H1 (cell line): Measurements from ENCODE around the gene ABHD12. TPM values are rescaled to one million over a fixed set of nuclear protein-coding genes. Genes with fewer than 3 reads are reported as not detected.

Source experiments
- CTCF ChIA-PET: fragments of 300-600 bp; sonication (Branson Sonifier 250); formaldehyde crosslinking; loops from one replicate; lab custom pipeline; 2021; ENCODE audit not compliant: partially characterized antibody; lab: Charles Lee
- POLR2A ChIA-PET: fragments of 300-600 bp; sonication (Branson Sonifier 250); formaldehyde crosslinking; loops from one replicate; lab custom pipeline; 2021; ENCODE audit warnings: inconsistent platforms; ENCODE audit not compliant: partially characterized antibody; lab: Charles Lee
- DNase-seq, 2 experiments: peaks; one replicate each; pipeline versions ENCODE4 v3.0.0 to v3.0.0-alpha.2; 2010 to 2022; ENCODE audit warnings: low spot score in 2 of 2, low read depth in 1 of 2, mixed read lengths in 1 of 2
- FAIRE-seq: peaks from 2 replicates; lab custom pipeline; 2011; peaks lifted over from hg19 to GRCh38; lab: Jason Lieb, UNC
- H2AFZ ChIP-seq: 2 replicates; pipeline ENCODE4 v1.8.1; 2012; ENCODE audit warnings: low read length, inconsistent platforms
- H2AK5ac ChIP-seq: 2 replicates; pipeline ENCODE4 v1.6.1; 2013; ENCODE audit warnings: low read depth, low read length
- H2BK120ac ChIP-seq: replicated peaks from 2 replicates; pipeline ENCODE3; 2013; ENCODE audit warnings: low read depth, low read length, inconsistent platforms
- H2BK12ac ChIP-seq: 2 replicates; pipeline ENCODE4 v1.6.1; 2013; ENCODE audit warnings: low read depth, low read length
- H2BK15ac ChIP-seq: 2 replicates; pipeline ENCODE4 v1.6.1; 2013; ENCODE audit warnings: low read length
- H2BK20ac ChIP-seq: 2 replicates; pipeline ENCODE4 v1.6.1; 2013; ENCODE audit warnings: low read length
- H2BK5ac ChIP-seq: 2 replicates; pipeline ENCODE4 v1.6.1; 2013; ENCODE audit warnings: low read depth, low read length
- H3K14ac ChIP-seq: 2 replicates; pipeline ENCODE4 v1.6.1; 2013; ENCODE audit warnings: inconsistent platforms; ENCODE audit not compliant: insufficient read length
- H3K18ac ChIP-seq: 2 replicates; pipeline ENCODE4 v1.6.1; 2013; ENCODE audit warnings: low read length; ENCODE audit errors: extremely low read depth
- H3K23ac ChIP-seq: 2 replicates; pipeline ENCODE4 v1.6.1; 2013; ENCODE audit warnings: inconsistent platforms; ENCODE audit not compliant: insufficient read length
- H3K23me2 ChIP-seq: 2 replicates; pipeline ENCODE4 v1.6.1; 2013; ENCODE audit warnings: low read depth, low read length
- H3K27ac ChIP-seq: 2 replicates; pipeline ENCODE4 v1.6.1; 2011; ENCODE audit warnings: low read depth, low read length, inconsistent platforms
- H3K27me3 ChIP-seq, 4 experiments: replicated peaks in 1 of 4; 1 replicate in 1 of 4; 2 replicates in 3 of 4; pipeline versions ENCODE4 v1.6.1 to v1.8.1; 2011 to 2013; ENCODE audit warnings: low read length in 3 of 4, mild to moderate bottlenecking in 3 of 4, inconsistent platforms in 2 of 4, mixed read lengths in 2 of 4, moderate library complexity in 1 of 4; ENCODE audit not compliant: control insufficient read depth in 3 of 4, insufficient read depth in 3 of 4; ENCODE audit errors: extremely low read depth in 1 of 4
- H3K36me3 ChIP-seq, 4 experiments: 2 replicates each; pipeline versions ENCODE4 v1.6.1 to v1.8.1; 2011 to 2013; ENCODE audit warnings: mild to moderate bottlenecking in 4 of 4, low read length in 3 of 4, moderate library complexity in 2 of 4, control low read depth in 1 of 4, inconsistent platforms in 1 of 4; ENCODE audit not compliant: insufficient read depth in 4 of 4, control insufficient read depth in 2 of 4
- H3K4ac ChIP-seq: replicated peaks from 2 replicates; pipeline ENCODE3; 2013; ENCODE audit warnings: low read length, low read depth, mixed read lengths, inconsistent platforms; ENCODE audit not compliant: insufficient read length
- H3K4me1 ChIP-seq, 4 experiments: replicated peaks in 1 of 4; 1 replicate in 1 of 4; 2 replicates in 3 of 4; pipeline versions ENCODE4 v1.6.1 to v1.8.1; 2011 to 2013; ENCODE audit warnings: low read length in 3 of 4, inconsistent platforms in 2 of 4, mixed read lengths in 1 of 4; ENCODE audit not compliant: insufficient read depth in 4 of 4, control insufficient read depth in 3 of 4
- H3K4me2 ChIP-seq, 2 experiments: 2 replicates each; pipeline versions ENCODE4 v1.6.1 to v1.8.1; 2011 to 2013; ENCODE audit warnings: low read depth in 2 of 2, low read length in 2 of 2, control low read depth in 1 of 2, inconsistent platforms in 1 of 2, mild to moderate bottlenecking in 1 of 2; ENCODE audit not compliant: insufficient read depth in 1 of 2
- H3K4me3 ChIP-seq, 4 experiments: fragments of 200-600, 300-600 bp in 1 of 4; sonication (generic), shearing (Covaris generic), sonication (Bioruptor Twin) in 1 of 4; 2 replicates each; pipeline versions ENCODE4 v1.5.1 to v1.8.1; 2011 to 2016; ENCODE audit warnings: low read length in 4 of 4, low read depth in 3 of 4, control low read depth in 2 of 4, inconsistent platforms in 2 of 4, mild to moderate bottlenecking in 2 of 4, mixed read lengths in 1 of 4, moderate library complexity in 1 of 4; ENCODE audit not compliant: insufficient read depth in 2 of 4; ENCODE audit errors: extremely low read depth in 1 of 4
- H3K56ac ChIP-seq: replicated peaks from 2 replicates; pipeline ENCODE3; 2013; ENCODE audit warnings: low read depth, mild to moderate bottlenecking, mixed read lengths, low read length, inconsistent platforms; ENCODE audit not compliant: insufficient read length
- H3K79me1 ChIP-seq: 2 replicates; pipeline ENCODE4 v1.6.1; 2013; ENCODE audit warnings: low read depth, low read length, control low read depth
- H3K79me2 ChIP-seq, 2 experiments: 2 replicates each; pipeline versions ENCODE4 v1.6.1 to v1.8.1; 2012 to 2013; ENCODE audit warnings: low read length in 2 of 2, mild to moderate bottlenecking in 2 of 2, inconsistent platforms in 1 of 2; ENCODE audit not compliant: insufficient read depth in 2 of 2, control insufficient read depth in 1 of 2
- H3K9ac ChIP-seq, 4 experiments: replicated peaks in 1 of 4; 1 replicate in 1 of 4; 2 replicates in 3 of 4; pipeline versions ENCODE4 v1.6.1 to v1.8.1; 2011 to 2013; ENCODE audit warnings: low read depth in 3 of 4, low read length in 3 of 4, control low read depth in 2 of 4, mild to moderate bottlenecking in 2 of 4, moderate library complexity in 2 of 4, inconsistent platforms in 1 of 4; ENCODE audit errors: extremely low read depth in 1 of 4
- H3K9me3 ChIP-seq, 2 experiments: 2 replicates each; pipeline versions ENCODE4 v1.6.1 to v1.8.1; 2012 to 2013; ENCODE audit warnings: mild to moderate bottlenecking in 2 of 2, moderate library complexity in 2 of 2, control low read depth in 1 of 2, inconsistent platforms in 1 of 2, low read depth in 1 of 2, low read length in 1 of 2, mixed read lengths in 1 of 2; ENCODE audit not compliant: insufficient read depth in 2 of 2
- H4K20me1 ChIP-seq, 2 experiments: replicated peaks in 1 of 2; 2 replicates each; pipeline versions ENCODE3 to v1.8.1; 2011 to 2013; ENCODE audit warnings: inconsistent platforms in 2 of 2, low read length in 2 of 2, mild to moderate bottlenecking in 1 of 2; ENCODE audit not compliant: insufficient read depth in 2 of 2, control insufficient read depth in 1 of 2
- H4K5ac ChIP-seq: 2 replicates; pipeline ENCODE4 v1.6.1; 2013; ENCODE audit warnings: low read length, low read depth, mixed read lengths, inconsistent platforms; ENCODE audit not compliant: insufficient read length
- H4K8ac ChIP-seq: 2 replicates; pipeline ENCODE4 v1.8.0; 2013; ENCODE audit warnings: mild to moderate bottlenecking, moderate library complexity, low read length, inconsistent platforms; ENCODE audit not compliant: insufficient read depth; ENCODE audit errors: extremely low read depth
- H4K91ac ChIP-seq: replicated peaks from 2 replicates; pipeline ENCODE3; 2013; ENCODE audit warnings: low read length, mixed read lengths, inconsistent platforms; ENCODE audit not compliant: insufficient read length
- CBX5 ChIP-seq: fragments of 300-800, 300-1000 bp; sonication (generic); IDR thresholded peaks from 2 replicates; pipeline ENCODE4 v1.7.1; 2016; ENCODE audit warnings: antibody characterized with exemption, low read length, low read depth
- CEBPB ChIP-seq: IDR thresholded peaks from 2 replicates; pipeline ENCODE4 v1.6.1; 2012; ENCODE audit warnings: low read depth, low read length
- PHF8 ChIP-seq: fragments of 200-600 bp; sonication (generic); conservative IDR thresholded peaks from 2 replicates; pipeline ENCODE4 v1.7.1; 2012; ENCODE audit warnings: low read depth, mild to moderate bottlenecking, inconsistent platforms, low read length, moderate library complexity
- POLR2A ChIP-seq, 2 experiments: IDR thresholded peaks; 1 replicate in 1 of 2; 2 replicates in 1 of 2; pipeline ENCODE4 v1.6.1; 2011; ENCODE audit warnings: low read depth in 2 of 2, low read length in 2 of 2, mild to moderate bottlenecking in 2 of 2; ENCODE audit errors: control extremely low read depth in 1 of 2
- POLR2AphosphoS5 ChIP-seq: IDR thresholded peaks from 2 replicates; pipeline ENCODE4 v1.6.1; 2011; ENCODE audit warnings: low read depth, low read length
- RBBP5 ChIP-seq: IDR thresholded peaks from 2 replicates; pipeline ENCODE4 v1.7.1; 2012; ENCODE audit warnings: low read depth, mild to moderate bottlenecking, inconsistent platforms, low read length, moderate library complexity, borderline replicate concordance
- RXRA ChIP-seq: IDR thresholded peaks from 2 replicates; pipeline ENCODE4 v1.6.1; 2011; ENCODE audit warnings: low read depth, mild to moderate bottlenecking, low read length, moderate library complexity; ENCODE audit not compliant: insufficient read depth
- SIN3A ChIP-seq, 2 experiments: IDR thresholded peaks in 1 of 2; conservative IDR thresholded peaks in 1 of 2; 2 replicates each; pipeline ENCODE4 v1.6.1; 2011 to 2012; ENCODE audit warnings: low read length in 2 of 2, improper control_type of control experiment in 1 of 2, low read depth in 1 of 2, mild to moderate bottlenecking in 1 of 2
- SIRT6 ChIP-seq: IDR thresholded peaks from one replicate; pipeline ENCODE4 v1.7.1; 2012; ENCODE audit warnings: low read length, inconsistent platforms
- TEAD4 ChIP-seq: IDR thresholded peaks from 2 replicates; pipeline ENCODE4 v1.6.1; 2012; ENCODE audit warnings: low read depth, low read length, inconsistent platforms, mixed read lengths
- YY1 ChIP-seq: IDR thresholded peaks from 2 replicates; pipeline ENCODE4 v1.6.1; 2011; ENCODE audit warnings: low read depth, mild to moderate bottlenecking, low read length
- ZNF274 ChIP-seq: IDR thresholded peaks from 2 replicates; pipeline ENCODE4 v1.7.0; 2012; ENCODE audit warnings: low read length, borderline replicate concordance; ENCODE audit errors: extremely low read depth
- WGBS, 2 experiments: shearing (Covaris generic) in 1 of 2; methylation state at CpG; one replicate each; pipeline versions ENCODE4 v1.1.6 to v1.1.7; 2013 to 2015; ENCODE audit warnings: low lambda C conversion rate in 2 of 2, mixed read lengths in 2 of 2, inconsistent platforms in 1 of 2, low coverage in 1 of 2, missing lambda C conversion rate in 1 of 2; ENCODE audit not compliant: insufficient replicate concordance in 2 of 2, insufficient coverage in 1 of 2, insufficient read length in 1 of 2; ENCODE audit errors: extremely low coverage in 1 of 2, missing lambda C conversion rate in 1 of 2; 5-methylcytosine and 5-hydroxymethylcytosine counted together
- polyA plus RNA-seq, 7 experiments: library from polyadenylated mRNA; depleted of rRNA in 3 of 7; stranded (reverse) in 5 of 7; unstranded in 2 of 7; fragments of >200 nt in 5 of 7; fragments of 200-250 nt in 2 of 7; gene quantifications; 1 replicate in 5 of 7; 2 replicates in 1 of 7; 4 replicates in 1 of 7; pipeline versions ENCODE4 v1.2.1 to v1.2.3, GENCODE V29; 2011 to 2013; ENCODE audit warnings: missing spikeins in 2 of 7, mixed read lengths in 2 of 7
- total RNA-seq: library from RNA; stranded (reverse); fragmentation: NEBNext Ultra II Directional; extraction: Animal tissue kit (Norgen Biotek cat#: 25700); gene quantifications from 2 replicates; pipeline ENCODE4 v1.2.1, GENCODE V29; 2021
- TF ChIP-seq, protein P1 (sequence below): IDR thresholded peaks from 2 replicates; pipeline ENCODE4 v1.6.1; 2011; ENCODE audit warnings: low read length, improper control_type of control experiment

ABHD12 gene
- total and polyA plus RNA-seq, 2 of the 8 experiments (the other 6 are each of a cell fraction or from before 2014, with no cell fraction given): 31.3 to 59.5 TPM

DNA sequence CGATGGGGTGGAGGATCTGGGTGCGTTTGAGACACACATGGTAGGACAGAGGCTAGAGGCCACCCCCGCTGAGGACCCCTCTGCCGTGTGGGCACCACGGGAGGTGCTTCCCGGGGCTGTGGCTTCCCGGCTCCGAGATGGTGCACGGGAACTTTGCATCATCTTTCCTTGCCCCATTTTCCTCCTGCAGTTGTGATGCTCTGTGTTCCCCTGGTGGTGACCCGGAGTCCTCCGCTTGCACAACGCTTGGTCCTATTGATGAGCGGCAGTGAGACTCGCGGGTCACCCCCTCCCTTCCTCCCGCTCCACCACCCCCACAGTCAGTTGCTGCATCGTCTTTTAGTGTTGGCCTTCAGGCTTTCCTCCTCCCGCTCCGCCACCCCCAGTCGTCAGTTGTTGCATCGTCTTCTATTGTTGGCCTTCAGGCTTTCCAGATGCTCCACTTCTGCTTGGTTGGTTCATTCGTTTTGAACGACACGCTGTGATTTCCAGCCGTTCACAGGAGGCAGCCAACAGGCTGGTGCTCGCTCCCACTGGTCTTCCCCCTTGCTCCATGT lies 105.5 kb downstream of the ABHD12 start:
- peaks cover 4 to 23% (median 14%) of the 10 kb centered on the region in 4 experiments; a peak in 5 of 8 replicates for H3K36me3 ChIP-seq
- H4K20me1 ChIP-seq: peaks cover 0 to 14% of the 10 kb centered on the region in 2 experiments
- no peak overlapping the region for H3K14ac ChIP-seq
- CTCF ChIA-PET: interaction anchor here (1.2 to 1.5 kb wide), 3 partner anchors 9 to 86 kb away, joined by 3 to 7 read pairs (median 6); no protein-coding TSS in a partner anchor
- no peak overlapping the region for H3K9ac ChIP-seq
- no peak overlapping the region for H3K56ac ChIP-seq
- H4K8ac ChIP-seq: peak overlapping the region; percentile 51; the same call in 1 of the 2 replicates
- H3K18ac ChIP-seq: no peak overlapping the region
- DNase-seq: peak in 1 of 2 experiments; percentile 52
- no peak overlapping the region for H2AK5ac ChIP-seq
- H2BK120ac ChIP-seq: no peak overlapping the region
- H4K5ac ChIP-seq: no peak overlapping the region
- no peak for FAIRE-seq
- no peak overlapping the region for H3K4ac ChIP-seq
- POLR2A ChIA-PET: interaction anchor here (1.0 kb wide), 2 partner anchors 17 to 122 kb away, joined by 3 read pairs; partner anchors contain the start of gene GINS1
- H3K23ac ChIP-seq: no peak overlapping the region
- no peak overlapping the region for H2BK20ac ChIP-seq
- H3K79me1 ChIP-seq: no peaks in the 10 kb centered on the region; the same call in 1 of the 2 replicates
- H3K27ac ChIP-seq: no peak overlapping the region
- H3K79me2 ChIP-seq: no peaks in the 10 kb centered on the region
- H2AFZ ChIP-seq: no peak overlapping the region
- H3K4me1 ChIP-seq: no peaks in the 10 kb centered on the region
- WGBS, 2 experiments: 88% methylated on average over 26 of the region's 26 CpGs; no CpG with 5 or more reads in 1 of the 2 experiments
- no peaks in the 10 kb centered on the region for H3K9me3 ChIP-seq
- H3K27me3 ChIP-seq: no peaks in the 10 kb centered on the region
- H3K4me2 ChIP-seq: no peak overlapping the region
- no peaks in the 10 kb centered on the region for H3K23me2 ChIP-seq
- no peak overlapping the region for H3K4me3 ChIP-seq
- no peak overlapping the region for H4K91ac ChIP-seq
- no peak overlapping the region for H2BK5ac ChIP-seq
- no peak overlapping the region for H2BK15ac ChIP-seq
- H2BK12ac ChIP-seq: no peak overlapping the region; the same call in 1 of the 2 replicates
- TF ChIP-seq RBBP5 (no peak), PHF8 (no peak), CEBPB (peak; percentile 36; the same call in 1 of the 2 replicates), CBX5 (no peak), POLR2A (IDR thresholded peaks at IDR 0.05; ENCODE audit: control extremely low read depth in 1 of 2, low read depth in 2 of 2, low read length in 2 of 2) (no peak), RXRA (no peak), SIN3A (conservative IDR thresholded peaks at IDR 0.05 in 1 of 2, IDR thresholded peaks at IDR 0.05 in 1 of 2; ENCODE audit: low read depth in 1 of 2, low read length in 2 of 2) (no peak), ZNF274 (no peak), YY1 (no peak), SIRT6 (no peak), POLR2AphosphoS5 (no peak), TEAD4 (no peak)
- TF ChIP-seq, protein P1, sequence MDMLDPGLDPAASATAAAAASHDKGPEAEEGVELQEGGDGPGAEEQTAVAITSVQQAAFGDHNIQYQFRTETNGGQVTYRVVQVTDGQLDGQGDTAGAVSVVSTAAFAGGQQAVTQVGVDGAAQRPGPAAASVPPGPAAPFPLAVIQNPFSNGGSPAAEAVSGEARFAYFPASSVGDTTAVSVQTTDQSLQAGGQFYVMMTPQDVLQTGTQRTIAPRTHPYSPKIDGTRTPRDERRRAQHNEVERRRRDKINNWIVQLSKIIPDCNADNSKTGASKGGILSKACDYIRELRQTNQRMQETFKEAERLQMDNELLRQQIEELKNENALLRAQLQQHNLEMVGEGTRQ: no peak
